HepG2 (cell line): ENCODE results near the gene SLC22A7. TPM values are rescaled to one million over a fixed set of nuclear protein-coding genes. Genes with fewer than 3 reads are reported as not detected.

Experiments
- ATAC-seq: fragments of 200-7000 bp; cut with Tn5 transposase; 3 replicates; pipeline ENCODE4 v1.9.1; 2020; ENCODE audit warnings: mild to moderate bottlenecking, moderate library complexity
- BruUV-seq: library from RNA; stranded (reverse); fragments of 400-500 nt; replicated peaks from 2 replicates; lab custom pipeline; 2021; lab: Mats Ljungman, UMichigan
- CTCF ChIA-PET: fragments of 300-600 bp; formaldehyde crosslinking; extraction: SDS; loops from one replicate; lab custom pipeline; 2021; ENCODE audit warnings: low total read pairs, inconsistent platforms, low intra/inter-chr PET ratio; lab: Yijun Ruan, JAX
- POLR2A ChIA-PET: fragments of 350-600 bp; sonication (Branson Sonifier 250); formaldehyde crosslinking; loops from one replicate; lab custom pipeline; 2020; ENCODE audit warnings: antibody characterized with exemption, inconsistent platforms; lab: Yijun Ruan, JAX
- DNase-seq: peaks from one replicate; pipeline ENCODE4 v3.0.0-alpha.2; 2015; ENCODE audit warnings: low spot score
- FAIRE-seq: peaks from 3 replicates; lab custom pipeline; 2011; peaks lifted over from hg19 to GRCh38; lab: Jason Lieb, UNC
- H2AFZ ChIP-seq: one replicate; pipeline ENCODE4 v1.6.1; 2011; ENCODE audit warnings: low read length, inconsistent platforms
- H3K27ac ChIP-seq: fragments of 300-600 bp; 3 replicates; pipeline ENCODE4 v1.8.0; 2011; ENCODE audit warnings: mixed run types, mild to moderate bottlenecking, mixed read lengths, low read length, inconsistent platforms; ENCODE audit not compliant: insufficient read depth; ENCODE audit errors: extremely low read length
- H3K27me3 ChIP-seq, 2 experiments: fragments of 200-600 bp in 1 of 2; 2 replicates in 1 of 2; 3 replicates in 1 of 2; pipeline versions ENCODE4 v1.6.0 to v1.8.0; 2011; ENCODE audit warnings: low read length in 2 of 2, mild to moderate bottlenecking in 2 of 2, moderate library complexity in 2 of 2, inconsistent platforms in 1 of 2; ENCODE audit not compliant: insufficient read depth in 2 of 2, control insufficient read depth in 1 of 2
- H3K36me3 ChIP-seq, 2 experiments: fragments of 200-600 bp in 1 of 2; replicated peaks in 1 of 2; 2 replicates in 1 of 2; 3 replicates in 1 of 2; pipeline versions ENCODE4 v1.5.1 to v1.8.0; 2011; ENCODE audit warnings: low read length in 2 of 2, inconsistent platforms in 1 of 2; ENCODE audit not compliant: insufficient read depth in 2 of 2, control insufficient read depth in 1 of 2
- H3K4me1 ChIP-seq: 2 replicates; pipeline ENCODE4 v1.5.1; 2012; ENCODE audit warnings: low read length, inconsistent platforms; ENCODE audit not compliant: insufficient read depth
- H3K4me2 ChIP-seq: 2 replicates; pipeline ENCODE4 v1.6.0; 2011; ENCODE audit warnings: low read depth, low read length, inconsistent platforms
- H3K4me3 ChIP-seq, 3 experiments: fragments of 200-600 bp in 1 of 3; sonication (generic), shearing (Covaris generic) in 1 of 3; replicated peaks in 1 of 3; 2 replicates each; pipeline ENCODE4 v1.5.1; 2011 to 2016; ENCODE audit warnings: low read length in 3 of 3, inconsistent platforms in 2 of 3, low read depth in 2 of 3, mild to moderate bottlenecking in 2 of 3, control low read depth in 1 of 3, mixed read lengths in 1 of 3; ENCODE audit not compliant: insufficient read depth in 1 of 3
- H3K79me2 ChIP-seq: one replicate; pipeline ENCODE4 v1.6.1; 2011; ENCODE audit warnings: low read length, inconsistent platforms; ENCODE audit not compliant: insufficient read depth
- H3K9ac ChIP-seq: 2 replicates; pipeline ENCODE4 v1.6.0; 2011; ENCODE audit warnings: mild to moderate bottlenecking, low read depth, low read length, inconsistent platforms; ENCODE audit not compliant: insufficient read depth
- H3K9me3 ChIP-seq: 2 replicates; pipeline ENCODE4 v1.5.1; 2012; ENCODE audit warnings: mild to moderate bottlenecking, low read length
- H4K20me1 ChIP-seq: 2 replicates; pipeline ENCODE4 v1.6.0; 2011; ENCODE audit warnings: inconsistent platforms, mild to moderate bottlenecking, low read length, moderate library complexity; ENCODE audit not compliant: insufficient read depth
- HNRNPL ChIP-seq: fragments of 200-400 bp; formaldehyde crosslinking; IDR thresholded peaks from 2 replicates; pipeline ENCODE4 v1.6.1; 2017; ENCODE audit warnings: mild to moderate bottlenecking, low read depth, low read length
- NR1H2 ChIP-seq: sonication (generic); formaldehyde crosslinking; IDR thresholded peaks from 2 replicates; pipeline ENCODE4 v1.8.1; 2022; ENCODE audit warnings: low read depth, missing genetic modification reagents, borderline replicate concordance
- TSC22D2 ChIP-seq: sonication (generic); formaldehyde crosslinking; IDR thresholded peaks from 2 replicates; pipeline ENCODE4 v1.5.1; 2020; ENCODE audit warnings: missing genetic modification reagents, mild to moderate bottlenecking, borderline replicate concordance
- ZFP36L1 ChIP-seq: sonication (generic); formaldehyde crosslinking; IDR thresholded peaks from 2 replicates; pipeline ENCODE4 v1.8.0; 2022; ENCODE audit warnings: mild to moderate bottlenecking, missing genetic modification reagents, moderate library complexity
- WGBS: methylation state at CpG from one replicate; pipeline ENCODE4 v1.1.6; 2017; ENCODE audit warnings: low lambda C conversion rate; 5-methylcytosine and 5-hydroxymethylcytosine counted together
- in situ Hi-C: cut with HindIII; loops from 2 replicates; pipeline ENCODE4 v1.10.0; 2017; ENCODE audit warnings: low pct_unique_long_range_greater_than_20kb; ENCODE audit not compliant: extremely low pct_ligation_motif_present
- intact Hi-C: fragments of 100-400 bp; cut with micrococcal nuclease; formaldehyde crosslinking; loops from one replicate; pipeline ENCODE4 v1.10.0; 2022; ENCODE audit not compliant: unreplicated experiment
- polyA plus RNA-seq, 8 experiments: library from polyadenylated mRNA; depleted of rRNA in 3 of 8; stranded (reverse) in 7 of 8; unstranded in 1 of 8; fragments of >200 nt; fragmentation: Illumina TruSeq in 4 of 8; extraction: Trizol in 4 of 8; gene quantifications; 2 replicates each; pipeline versions ENCODE4 v1.2.1 to v1.2.3, GENCODE V29; 2011 to 2016; ENCODE audit warnings: low read depth in 4 of 8, missing spikeins in 1 of 8, mixed read lengths in 1 of 8; ENCODE audit not compliant: insufficient read depth in 1 of 8
- total RNA-seq, 5 experiments: library from RNA; depleted of rRNA; stranded (reverse); fragments of >200 nt; fragmentation: Illumina TruSeq; extraction: Trizol; gene quantifications; 2 replicates each; pipeline ENCODE4 v1.2.3, GENCODE V29; 2016; ENCODE audit warnings: low read depth in 1 of 5
- TF ChIP-seq, protein P1 (sequence below): fragments of 450-650 bp; IDR thresholded peaks from 2 replicates; pipeline ENCODE4 v1.6.1; 2016
- TF ChIP-seq, protein P2 (sequence below): sonication (generic); formaldehyde crosslinking; IDR thresholded peaks from 2 replicates; pipeline ENCODE4 v1.4.0; 2020; ENCODE audit warnings: missing genetic modification reagents, mild to moderate bottlenecking, borderline replicate concordance
- TF ChIP-seq, protein P3 (sequence below), 2 experiments: sonication (generic) in 1 of 2; formaldehyde crosslinking in 1 of 2; IDR thresholded peaks; 2 replicates each; pipeline versions ENCODE4 v1.5.1 to v1.6.1; 2011 to 2020; ENCODE audit warnings: borderline replicate concordance in 1 of 2, low read depth in 1 of 2, low read length in 1 of 2, mild to moderate bottlenecking in 1 of 2, missing genetic modification reagents in 1 of 2, moderate library complexity in 1 of 2

SLC22A7 gene
- total and polyA plus RNA-seq, 2 of the 13 experiments (the other 11 are each of a cell fraction or from before 2014, with no cell fraction given): 5.3 to 22.6 TPM

DNA sequence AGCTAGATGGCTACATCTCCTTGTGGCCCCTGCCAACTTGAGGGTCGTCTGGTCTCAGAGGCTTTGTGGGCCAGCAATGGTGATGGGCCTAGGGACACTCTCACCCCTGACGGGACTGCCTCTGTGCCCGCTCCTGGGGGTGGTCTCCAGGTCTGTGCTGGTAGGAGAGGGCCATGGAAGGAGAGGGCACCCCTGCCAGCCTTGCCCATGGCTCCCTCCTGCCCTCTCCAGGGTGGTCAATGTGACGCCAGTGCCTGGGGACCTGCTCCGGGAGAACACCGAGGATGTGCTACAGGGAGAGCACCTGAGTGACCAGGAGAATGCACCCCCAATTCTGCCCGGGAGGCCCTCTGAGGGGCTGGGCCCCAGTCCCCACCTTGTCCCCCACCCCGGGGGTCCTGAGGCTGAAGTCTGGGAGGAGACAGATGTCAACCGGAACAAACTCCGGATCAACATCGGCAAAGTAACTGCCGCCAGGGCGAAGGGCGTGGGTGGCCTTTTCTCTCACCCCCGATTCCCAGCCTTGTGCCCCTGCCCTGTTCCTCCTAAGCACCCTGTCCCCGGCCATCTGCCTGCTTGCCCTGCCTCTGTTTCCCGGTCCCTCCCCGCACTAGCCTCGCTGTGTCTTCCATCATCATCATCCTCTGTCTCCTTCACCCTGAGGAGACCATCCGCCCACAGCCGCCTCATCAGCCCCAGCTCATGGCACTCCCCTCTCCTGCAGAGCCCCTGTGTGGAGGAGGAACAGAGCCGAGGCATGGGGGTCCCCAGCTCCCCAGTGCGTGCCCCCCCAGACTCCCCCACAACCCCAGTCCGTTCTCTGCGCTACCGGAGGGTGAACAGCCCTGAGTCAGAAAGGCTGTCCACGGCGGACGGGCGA is 39.0 kb upstream of the SLC22A7 start:
- H3K36me3 ChIP-seq: no peaks in the 10 kb centered on the region
- DNase-seq: no peak
- ChIA-PET POLR2A (interaction anchor here (0.7 to 1.3 kb wide), 3 partner anchors 11 to 199 kb away, joined by 3 to 4 read pairs (median 3); partner anchors contain the start of gene ABCC10), CTCF (no interaction called here)
- no peak for FAIRE-seq
- H3K9me3 ChIP-seq: no peaks in the 10 kb centered on the region
- no peak overlapping the region for H2AFZ ChIP-seq
- H4K20me1 ChIP-seq: no peaks in the 10 kb centered on the region
- WGBS: 72% methylated on average over 27 of the region's 30 CpGs
- no peak for TF ChIP-seq NR1H2 (CRISPR knock-in tag)
- TF ChIP-seq HNRNPL: 0 out of 2 replicates have a peak, but pooled peaks have one; percentile 58
- no peak for TF ChIP-seq ZFP36L1 (CRISPR knock-in tag)
- H3K79me2 ChIP-seq: no peaks in the 10 kb centered on the region
- BruUV-seq: no TSS peak
- peaks cover 7 to 39% of the 10 kb centered on the region in 2 experiments for H3K27me3 ChIP-seq
- no peak for ATAC-seq
- no peak overlapping the region for H3K4me3 ChIP-seq
- in situ Hi-C loops: no loop called here
- H3K27ac ChIP-seq: no peak overlapping the region
- intact Hi-C loops: no loop called here
- H3K4me2 ChIP-seq: no peak overlapping the region
- H3K4me1 ChIP-seq: peaks cover 58% of the 10 kb centered on the region
- H3K9ac ChIP-seq: no peak overlapping the region

DNA sequence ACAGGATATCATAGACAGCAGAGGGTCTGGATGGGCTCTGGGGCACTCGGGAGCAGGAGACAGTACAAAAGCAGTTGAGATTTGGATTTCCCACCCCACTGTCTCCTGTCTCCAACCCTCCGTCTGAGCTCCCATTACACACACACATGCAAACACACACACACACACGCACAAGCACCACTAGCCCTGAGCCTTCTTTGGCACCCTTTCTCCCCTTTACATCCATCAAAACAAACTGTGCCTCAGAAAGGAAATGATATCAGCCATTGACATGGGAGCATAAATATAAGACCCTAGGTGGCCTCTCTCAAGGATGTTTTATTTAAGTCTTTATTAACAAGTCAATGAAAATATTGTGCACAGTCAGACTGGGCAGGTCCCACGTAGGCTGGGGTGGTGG is 37.3 kb upstream of the SLC22A7 start:
- POLR2A ChIA-PET: interaction anchor here (1.9 kb wide), 1 partner anchor 32 kb away, joined by 6 read pairs; the partner anchor contains the start of gene DNPH1
- H3K79me2 ChIP-seq: no peaks in the 10 kb centered on the region
- peaks cover 4 to 22% of the 10 kb centered on the region in 2 experiments for H3K27me3 ChIP-seq
- ATAC-seq (no peak), FAIRE-seq (no peak), DNase-seq (no peak)
- in situ Hi-C loops (loop anchor here (5.0 kb wide), 3 partner anchors 72 to 237 kb away; no protein-coding TSS in a partner anchor), intact Hi-C loops (loop anchor here (5.0 to 10.0 kb wide), 3 partner anchors 164 to 247 kb away; partner anchors contain the start of gene ABCC10)
- no peak overlapping the region for H2AFZ ChIP-seq
- H3K36me3 ChIP-seq: no peaks in the 10 kb centered on the region
- no peaks in the 10 kb centered on the region for H3K9me3 ChIP-seq
- no peaks in the 10 kb centered on the region for H4K20me1 ChIP-seq
- CTCF ChIA-PET: no interaction called here
- no peak overlapping the region for H3K4me2 ChIP-seq
- H3K27ac ChIP-seq: no peak overlapping the region
- H3K9ac ChIP-seq: no peak overlapping the region
- no TSS peak for BruUV-seq
- no peak overlapping the region for H3K4me3 ChIP-seq
- peaks cover 64% of the 10 kb centered on the region for H3K4me1 ChIP-seq
- 44% methylated on average over 4 of the region's 4 CpGs for WGBS
- TF ChIP-seq, protein P1, sequence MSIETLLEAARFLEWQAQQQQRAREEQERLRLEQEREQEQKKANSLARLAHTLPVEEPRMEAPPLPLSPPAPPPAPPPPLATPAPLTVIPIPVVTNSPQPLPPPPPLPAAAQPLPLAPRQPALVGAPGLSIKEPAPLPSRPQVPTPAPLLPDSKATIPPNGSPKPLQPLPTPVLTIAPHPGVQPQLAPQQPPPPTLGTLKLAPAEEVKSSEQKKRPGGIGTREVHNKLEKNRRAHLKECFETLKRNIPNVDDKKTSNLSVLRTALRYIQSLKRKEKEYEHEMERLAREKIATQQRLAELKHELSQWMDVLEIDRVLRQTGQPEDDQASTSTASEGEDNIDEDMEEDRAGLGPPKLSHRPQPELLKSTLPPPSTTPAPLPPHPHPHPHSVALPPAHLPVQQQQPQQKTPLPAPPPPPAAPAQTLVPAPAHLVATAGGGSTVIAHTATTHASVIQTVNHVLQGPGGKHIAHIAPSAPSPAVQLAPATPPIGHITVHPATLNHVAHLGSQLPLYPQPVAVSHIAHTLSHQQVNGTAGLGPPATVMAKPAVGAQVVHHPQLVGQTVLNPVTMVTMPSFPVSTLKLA: 0 out of 2 replicates have a peak, but pooled peaks have one; percentile 5
- TF ChIP-seq, protein P2, sequence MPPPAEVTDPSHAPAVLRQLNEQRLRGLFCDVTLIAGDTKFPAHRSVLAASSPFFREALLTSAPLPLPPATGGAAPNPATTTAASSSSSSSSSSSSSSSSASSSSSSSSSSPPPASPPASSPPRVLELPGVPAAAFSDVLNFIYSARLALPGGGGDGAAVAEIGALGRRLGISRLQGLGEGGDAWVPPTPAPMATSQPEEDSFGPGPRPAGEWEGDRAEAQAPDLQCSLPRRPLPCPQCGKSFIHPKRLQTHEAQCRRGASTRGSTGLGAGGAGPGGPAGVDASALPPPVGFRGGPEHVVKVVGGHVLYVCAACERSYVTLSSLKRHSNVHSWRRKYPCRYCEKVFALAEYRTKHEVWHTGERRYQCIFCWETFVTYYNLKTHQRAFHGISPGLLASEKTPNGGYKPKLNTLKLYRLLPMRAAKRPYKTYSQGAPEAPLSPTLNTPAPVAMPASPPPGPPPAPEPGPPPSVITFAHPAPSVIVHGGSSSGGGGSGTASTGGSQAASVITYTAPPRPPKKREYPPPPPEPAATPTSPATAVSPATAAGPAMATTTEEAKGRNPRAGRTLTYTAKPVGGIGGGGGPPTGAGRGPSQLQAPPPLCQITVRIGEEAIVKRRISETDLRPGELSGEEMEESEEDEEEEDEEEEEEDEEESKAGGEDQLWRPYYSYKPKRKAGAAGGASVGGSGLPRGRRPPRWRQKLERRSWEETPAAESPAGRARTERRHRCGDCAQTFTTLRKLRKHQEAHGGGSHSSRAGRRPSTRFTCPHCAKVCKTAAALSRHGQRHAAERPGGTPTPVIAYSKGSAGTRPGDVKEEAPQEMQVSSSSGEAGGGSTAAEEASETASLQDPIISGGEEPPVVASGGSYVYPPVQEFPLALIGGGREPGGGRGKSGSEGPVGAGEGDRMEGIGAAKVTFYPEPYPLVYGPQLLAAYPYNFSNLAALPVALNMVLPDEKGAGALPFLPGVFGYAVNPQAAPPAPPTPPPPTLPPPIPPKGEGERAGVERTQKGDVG (CRISPR knock-in tag): 0 out of 2 replicates have a peak, but pooled peaks have one; percentile 37
- TF ChIP-seq, protein P3, sequence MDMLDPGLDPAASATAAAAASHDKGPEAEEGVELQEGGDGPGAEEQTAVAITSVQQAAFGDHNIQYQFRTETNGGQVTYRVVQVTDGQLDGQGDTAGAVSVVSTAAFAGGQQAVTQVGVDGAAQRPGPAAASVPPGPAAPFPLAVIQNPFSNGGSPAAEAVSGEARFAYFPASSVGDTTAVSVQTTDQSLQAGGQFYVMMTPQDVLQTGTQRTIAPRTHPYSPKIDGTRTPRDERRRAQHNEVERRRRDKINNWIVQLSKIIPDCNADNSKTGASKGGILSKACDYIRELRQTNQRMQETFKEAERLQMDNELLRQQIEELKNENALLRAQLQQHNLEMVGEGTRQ (IDR thresholded peaks at IDR 0.05; ENCODE audit: low read depth, low read length): peak; percentile 4; the same call in 1 of the 2 replicates
- TF ChIP-seq, protein P3 (CRISPR knock-in tag; IDR thresholded peaks at IDR 0.05; ENCODE audit: borderline replicate concordance): no peak
- no peak for TF ChIP-seq TSC22D2 (CRISPR knock-in tag)
